ENCODE measurements around the gene GLI2. TPM values are rescaled to one million over a fixed set of nuclear protein-coding genes. Genes with fewer than 3 reads are reported as not detected.
A peak's percentile ranks its signal among the peaks of the same experiment; 100 is the strongest.

Gene GLI2
- total RNA-seq: 4.8 and 4.9 TPM in 2 replicates

GRCh38 chr2:120735746-120736170 is at the start of gene GLI2:
GLI2 (plus strand) TSS chr2:120735868; CDS start chr2:120797321, 61,453 bp downstream.
- Histone ChIP-seq H3K36me3 (ENCODE audit: control insufficient read depth, insufficient read depth, low read length) (no peaks in the 10 kb centered on the region), H3K4me3 (ENCODE audit: low read depth, low read length) (peak within 1 kb of the TSS; percentile 80), H3K27me3 (ENCODE audit: control insufficient read depth, insufficient read depth, low read length) (peaks cover 2% of the 10 kb centered on the region)
- peak; percentile 45 for TF ChIP-seq CTCF (IDR thresholded peaks at IDR 0.05; ENCODE audit: insufficient read depth, low read length, poor library complexity, severe bottlenecking)
- peak; percentile 49 for DNase-seq (ENCODE audit: low read depth)

- Histone ChIP-seq H3K4me3 (ENCODE audit: low read depth, low read length) (no peak overlapping the region), H3K27me3 (ENCODE audit: control insufficient read depth, insufficient read depth, low read length) (peaks cover 21% of the 10 kb centered on the region), H3K36me3 (ENCODE audit: control insufficient read depth, insufficient read depth, low read length) (no peaks in the 10 kb centered on the region)
- no peak for TF ChIP-seq CTCF (IDR thresholded peaks at IDR 0.05; ENCODE audit: insufficient read depth, low read length, poor library complexity, severe bottlenecking)
- no peak for DNase-seq (ENCODE audit: low read depth)
Measured at GRCh38 chr2:120685974-120686297, 49.7 kb upstream of the GLI2 start.

GRCh38 chr2:120686511-120687168 is 49.0 kb upstream of the GLI2 start:
- no peaks in the 10 kb centered on the region for H3K36me3 ChIP-seq (ENCODE audit: control insufficient read depth, insufficient read depth, low read length)
- no peak overlapping the region for H3K4me3 ChIP-seq (ENCODE audit: low read depth, low read length)
- peak; percentile 46 for TF ChIP-seq CTCF (IDR thresholded peaks at IDR 0.05; ENCODE audit: insufficient read depth, low read length, poor library complexity, severe bottlenecking)
- peaks cover 16% of the 10 kb centered on the region for H3K27me3 ChIP-seq (ENCODE audit: control insufficient read depth, insufficient read depth, low read length)
- DNase-seq (ENCODE audit: low read depth): no peak

GRCh38 chr2:120687210-120687609 is 48.5 kb upstream of the GLI2 start:
- peaks cover 15% of the 10 kb centered on the region for H3K27me3 ChIP-seq (ENCODE audit: control insufficient read depth, insufficient read depth, low read length)
- TF ChIP-seq CTCF (IDR thresholded peaks at IDR 0.05; ENCODE audit: insufficient read depth, low read length, poor library complexity, severe bottlenecking): no peak
- DNase-seq (ENCODE audit: low read depth): no peak
- no peak overlapping the region for H3K4me3 ChIP-seq (ENCODE audit: low read depth, low read length)
- H3K36me3 ChIP-seq (ENCODE audit: control insufficient read depth, insufficient read depth, low read length): no peaks in the 10 kb centered on the region

GRCh38 chr2:120690521-120690920 is 45.1 kb upstream of the GLI2 start:
- H3K36me3 ChIP-seq (ENCODE audit: control insufficient read depth, insufficient read depth, low read length): no peaks in the 10 kb centered on the region
- no peak for TF ChIP-seq CTCF (IDR thresholded peaks at IDR 0.05; ENCODE audit: insufficient read depth, low read length, poor library complexity, severe bottlenecking)
- no peak for DNase-seq (ENCODE audit: low read depth)
- no peak overlapping the region for H3K4me3 ChIP-seq (ENCODE audit: low read depth, low read length)
- peaks cover 20% of the 10 kb centered on the region for H3K27me3 ChIP-seq (ENCODE audit: control insufficient read depth, insufficient read depth, low read length)

- H3K4me3 ChIP-seq (ENCODE audit: low read depth, low read length): no peak overlapping the region
- no peak for DNase-seq (ENCODE audit: low read depth)
- H3K36me3 ChIP-seq (ENCODE audit: control insufficient read depth, insufficient read depth, low read length): no peaks in the 10 kb centered on the region
- peaks cover 20% of the 10 kb centered on the region for H3K27me3 ChIP-seq (ENCODE audit: control insufficient read depth, insufficient read depth, low read length)
- TF ChIP-seq CTCF (IDR thresholded peaks at IDR 0.05; ENCODE audit: insufficient read depth, low read length, poor library complexity, severe bottlenecking): no peak
Measured at GRCh38 chr2:120691410-120691809, 44.3 kb upstream of the GLI2 start.
